ENCODE data around the gene LHX1. TPM values are rescaled to one million over a fixed set of nuclear protein-coding genes. Genes with fewer than 3 reads are reported as not detected.

Gene LHX1
- total and polyA plus RNA-seq, 8 donors: 0.17 to 0.82 (median 0.25) TPM; not detected in 3

DNA sequence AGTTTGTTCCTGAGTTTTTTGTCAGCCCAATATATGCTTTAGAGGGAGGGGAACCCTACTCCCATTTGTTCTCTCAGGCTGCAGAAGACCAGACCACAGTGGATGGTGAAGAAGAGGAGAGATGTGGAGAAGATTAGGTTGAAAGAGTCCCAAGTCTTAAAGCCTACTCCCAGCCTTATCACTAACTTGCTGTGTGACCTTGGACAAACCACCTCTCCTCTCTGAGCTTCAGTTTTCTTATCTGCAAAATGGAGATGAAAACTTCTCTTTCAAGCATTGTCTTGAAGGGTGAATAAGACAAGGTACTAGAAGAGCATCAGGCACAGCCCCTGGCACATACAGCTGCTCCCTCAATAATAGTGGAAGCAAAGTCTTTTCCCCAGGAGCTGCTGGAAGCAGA, 15.1 kb upstream of the LHX1 start:
- Histone ChIP-seq H3K4me1 (no peaks in the 10 kb centered on the region), H3K4me3 (no peak overlapping the region), H3K36me3 (no peaks in the 10 kb centered on the region), H3K9me3 (no peaks in the 10 kb centered on the region), H3K27ac (no peak overlapping the region), H3K27me3 (peaks cover 17 to 93% of the 10 kb centered on the region in 2 donors)
- no peak for DNase-seq
- no peak for ATAC-seq
- intact Hi-C loops (cut with DNase I): no loop called here
- TF ChIP-seq, protein P1, sequence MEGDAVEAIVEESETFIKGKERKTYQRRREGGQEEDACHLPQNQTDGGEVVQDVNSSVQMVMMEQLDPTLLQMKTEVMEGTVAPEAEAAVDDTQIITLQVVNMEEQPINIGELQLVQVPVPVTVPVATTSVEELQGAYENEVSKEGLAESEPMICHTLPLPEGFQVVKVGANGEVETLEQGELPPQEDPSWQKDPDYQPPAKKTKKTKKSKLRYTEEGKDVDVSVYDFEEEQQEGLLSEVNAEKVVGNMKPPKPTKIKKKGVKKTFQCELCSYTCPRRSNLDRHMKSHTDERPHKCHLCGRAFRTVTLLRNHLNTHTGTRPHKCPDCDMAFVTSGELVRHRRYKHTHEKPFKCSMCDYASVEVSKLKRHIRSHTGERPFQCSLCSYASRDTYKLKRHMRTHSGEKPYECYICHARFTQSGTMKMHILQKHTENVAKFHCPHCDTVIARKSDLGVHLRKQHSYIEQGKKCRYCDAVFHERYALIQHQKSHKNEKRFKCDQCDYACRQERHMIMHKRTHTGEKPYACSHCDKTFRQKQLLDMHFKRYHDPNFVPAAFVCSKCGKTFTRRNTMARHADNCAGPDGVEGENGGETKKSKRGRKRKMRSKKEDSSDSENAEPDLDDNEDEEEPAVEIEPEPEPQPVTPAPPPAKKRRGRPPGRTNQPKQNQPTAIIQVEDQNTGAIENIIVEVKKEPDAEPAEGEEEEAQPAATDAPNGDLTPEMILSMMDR (IDR thresholded peaks at IDR 0.05): no peak

DNA sequence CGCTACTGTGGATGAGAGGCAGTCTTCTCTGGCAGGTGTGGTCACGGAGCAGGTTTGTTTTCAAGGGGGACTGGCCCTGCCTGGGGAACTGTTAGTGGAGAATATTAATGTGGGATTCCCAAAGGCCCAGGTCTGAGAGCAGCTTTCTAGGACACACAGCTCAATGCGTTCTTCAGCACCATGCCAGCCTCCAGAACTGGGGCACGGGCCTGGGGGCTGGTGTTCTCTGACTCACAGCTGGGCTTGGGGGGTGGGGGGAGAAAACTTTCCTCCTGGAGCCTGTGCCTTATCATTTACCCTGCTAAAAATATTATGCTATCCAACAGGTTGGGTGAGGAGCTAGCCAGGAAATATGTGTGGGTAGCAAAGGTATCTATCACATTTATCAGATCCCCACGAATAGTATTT, 13.5 kb upstream of the LHX1 start:
- DNase-seq (no peak), ATAC-seq (no peak)
- H3K9me3 ChIP-seq: no peaks in the 10 kb centered on the region
- intact Hi-C loops (cut with DNase I): no loop called here
- H3K36me3 ChIP-seq: no peaks in the 10 kb centered on the region
- no peak overlapping the region for H3K27ac ChIP-seq
- H3K4me1 ChIP-seq: peaks cover 0 to 5% of the 10 kb centered on the region in 2 donors
- TF ChIP-seq, protein P1 (IDR thresholded peaks at IDR 0.05): no peak
- no peak overlapping the region for H3K4me3 ChIP-seq
- peaks cover 34 to 100% of the 10 kb centered on the region in 2 donors for H3K27me3 ChIP-seq

DNA sequence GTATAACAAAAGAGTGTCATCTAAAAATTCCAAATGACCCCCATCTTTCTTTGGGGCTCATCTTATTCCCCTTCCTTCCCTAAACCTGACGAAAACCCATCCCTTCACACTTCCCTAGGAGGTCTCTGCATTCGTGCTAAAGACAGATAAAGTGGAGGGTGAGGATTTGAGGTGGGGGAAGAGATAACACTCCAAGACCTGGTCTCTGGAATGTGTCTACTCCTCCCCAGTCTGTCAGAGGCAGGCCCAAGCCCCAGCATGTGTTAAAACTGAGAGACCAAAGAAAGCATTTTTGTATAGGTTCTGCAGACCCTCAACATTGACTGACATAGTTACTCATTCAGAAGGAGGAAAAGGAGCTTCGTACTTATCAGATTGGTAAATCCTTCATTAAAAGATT, 11.0 kb upstream of the LHX1 start:
- H3K9me3 ChIP-seq: no peaks in the 10 kb centered on the region
- peaks cover 0 to 5% of the 10 kb centered on the region in 2 donors for H3K4me1 ChIP-seq
- H3K27me3 ChIP-seq: peaks cover 52 to 100% of the 10 kb centered on the region in 2 donors
- DNase-seq: no peak
- ATAC-seq: no peak
- H3K4me3 ChIP-seq: no peak overlapping the region
- H3K27ac ChIP-seq: no peak overlapping the region
- H3K36me3 ChIP-seq: no peaks in the 10 kb centered on the region
- intact Hi-C loops (cut with DNase I): no loop called here
- TF ChIP-seq, protein P1 (IDR thresholded peaks at IDR 0.05): no peak

DNA sequence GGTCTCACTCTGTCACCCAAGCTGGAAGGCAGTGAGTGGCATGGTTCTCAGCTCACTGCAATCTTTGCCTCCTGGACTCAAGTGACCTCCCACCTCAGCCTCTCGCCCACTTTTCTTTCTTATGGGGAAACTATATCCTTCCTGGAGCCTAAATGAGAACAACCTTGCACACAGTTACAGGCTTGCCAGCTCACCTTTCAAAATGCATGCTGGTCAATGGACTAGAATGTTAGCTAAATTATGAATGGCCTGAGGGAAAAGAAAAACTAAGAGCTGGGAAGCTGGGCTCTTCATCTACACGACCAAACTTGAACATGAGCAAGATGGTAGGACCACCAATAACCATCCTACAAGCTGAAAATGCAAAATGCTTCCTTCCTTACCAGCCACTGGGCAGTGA, 10.6 kb upstream of the LHX1 start:
- no peaks in the 10 kb centered on the region for H3K9me3 ChIP-seq
- TF ChIP-seq, protein P1 (IDR thresholded peaks at IDR 0.05): no peak
- no peak overlapping the region for H3K4me3 ChIP-seq
- peaks cover 0 to 8% of the 10 kb centered on the region in 2 donors for H3K4me1 ChIP-seq
- H3K27me3 ChIP-seq: peaks cover 57 to 100% of the 10 kb centered on the region in 2 donors
- no peak for ATAC-seq
- intact Hi-C loops (cut with DNase I): no loop called here
- H3K27ac ChIP-seq: no peak overlapping the region
- H3K36me3 ChIP-seq: no peaks in the 10 kb centered on the region
- DNase-seq: no peak

DNA sequence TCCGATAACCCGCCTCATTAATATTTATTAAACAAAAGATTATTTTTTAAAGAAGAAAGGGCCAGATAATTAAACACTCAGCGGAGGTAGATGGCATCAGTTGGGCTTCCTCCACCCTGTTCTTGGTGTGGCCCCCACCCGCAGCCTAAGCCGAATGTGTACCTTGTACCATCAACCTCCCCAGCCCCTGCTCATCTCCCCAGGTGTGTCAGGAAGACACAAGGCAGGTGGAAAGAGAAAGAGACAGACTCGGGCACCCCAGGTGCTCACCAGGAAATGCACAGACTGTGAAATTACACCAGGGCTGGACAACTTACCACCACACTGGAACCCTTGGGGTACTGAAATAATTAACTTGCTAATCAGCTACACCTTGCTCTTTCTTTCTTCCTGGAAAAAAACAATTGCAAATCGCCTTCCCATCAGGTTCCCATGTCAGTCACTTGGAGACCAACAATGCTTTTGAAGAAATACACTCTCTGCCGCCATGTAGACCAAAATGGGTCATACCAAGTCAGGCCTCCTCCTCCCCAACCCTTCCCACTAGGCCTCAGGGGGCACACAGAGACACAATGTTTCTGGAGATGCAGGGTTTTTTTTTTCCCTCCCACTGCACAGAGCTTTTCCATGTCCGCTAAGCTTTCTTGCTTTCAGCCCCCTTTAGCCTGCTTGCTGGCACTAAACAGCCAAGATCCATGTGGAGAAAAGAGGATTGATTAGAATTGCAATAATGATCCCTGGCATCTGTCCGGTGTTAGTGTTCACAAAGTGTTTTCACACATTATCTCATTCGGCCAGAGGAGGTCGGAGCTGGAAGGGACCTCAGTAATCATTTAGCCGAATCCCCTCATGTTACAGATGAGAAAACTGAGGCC, 8.6 kb upstream of the LHX1 start:
- Histone ChIP-seq H3K4me1 (peaks cover 0 to 24% of the 10 kb centered on the region in 2 donors), H3K4me3 (no peak overlapping the region), H3K9me3 (no peaks in the 10 kb centered on the region), H3K36me3 (no peaks in the 10 kb centered on the region), H3K27me3 (peaks cover 77 to 100% of the 10 kb centered on the region in 2 donors), H3K27ac (no peak overlapping the region)
- no peak for ATAC-seq
- DNase-seq: no peak
- intact Hi-C loops (cut with DNase I): no loop called here
- TF ChIP-seq, protein P1 (IDR thresholded peaks at IDR 0.05): no peak

All from left lung (tissue), 10 donors.